Muscle layer of colon (tissue), 2 donors: ENCODE results near the gene MAP4K4.

Source experiments
- H3K27ac ChIP-seq: one replicate; pipeline ENCODE4 v1.7.0; 2013; ENCODE audit warnings: low read depth, mild to moderate bottlenecking, low read length, moderate library complexity
- H3K27me3 ChIP-seq, 2 donors: one replicate each; pipeline ENCODE4 v1.7.0; 2013; ENCODE audit warnings: low read length in 2 of 2, mild to moderate bottlenecking in 2 of 2; ENCODE audit not compliant: insufficient read depth in 2 of 2, control insufficient read depth in 1 of 2
- H3K36me3 ChIP-seq: one replicate; pipeline ENCODE4 v1.7.0; 2013; ENCODE audit warnings: mild to moderate bottlenecking, low read length; ENCODE audit not compliant: insufficient read depth
- H3K4me1 ChIP-seq: one replicate; pipeline ENCODE4 v1.7.0; 2013; ENCODE audit warnings: mild to moderate bottlenecking, low read length; ENCODE audit not compliant: insufficient read depth
- H3K4me3 ChIP-seq, 2 donors: one replicate each; pipeline ENCODE4 v1.7.0; 2013; ENCODE audit warnings: low read length in 2 of 2, low read depth in 1 of 2, mild to moderate bottlenecking in 1 of 2, moderate library complexity in 1 of 2
- H3K9ac ChIP-seq: one replicate; pipeline ENCODE4 v1.7.0; 2013; ENCODE audit warnings: low read length
- H3K9me3 ChIP-seq: one replicate; pipeline ENCODE4 v1.7.0; 2013; ENCODE audit warnings: mild to moderate bottlenecking, low read length
- donor health status: abdominal sarcoma.
- donor health status: Adenocarcinoma of cecum.

Gene MAP4K4

DNA sequence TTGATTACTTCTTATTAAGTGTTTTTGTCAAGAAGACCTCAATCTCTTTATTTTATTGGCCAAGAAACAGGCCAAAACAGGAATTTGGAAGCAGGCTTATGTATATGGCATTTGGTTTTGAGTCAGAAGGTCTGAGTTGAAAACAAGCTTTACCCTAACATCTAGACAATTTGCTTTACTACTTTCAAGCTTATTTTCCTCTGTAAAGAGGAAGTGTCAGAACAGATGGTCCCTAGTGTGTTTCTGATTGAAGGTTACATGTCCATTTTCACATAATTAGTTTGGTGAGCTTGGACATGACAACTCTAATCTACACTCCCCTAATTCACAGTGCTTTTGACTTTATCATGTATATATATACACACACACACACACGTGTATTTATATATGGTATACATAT, 19.8 kb upstream of the MAP4K4 start:
- Histone ChIP-seq H3K9me3 (no peaks in the 10 kb centered on the region), H3K27me3 (no peaks in the 10 kb centered on the region), H3K36me3 (no peaks in the 10 kb centered on the region), H3K4me1 (no peaks in the 10 kb centered on the region), H3K9ac (no peak overlapping the region), H3K27ac (no peak overlapping the region), H3K4me3 (no peak overlapping the region)

DNA sequence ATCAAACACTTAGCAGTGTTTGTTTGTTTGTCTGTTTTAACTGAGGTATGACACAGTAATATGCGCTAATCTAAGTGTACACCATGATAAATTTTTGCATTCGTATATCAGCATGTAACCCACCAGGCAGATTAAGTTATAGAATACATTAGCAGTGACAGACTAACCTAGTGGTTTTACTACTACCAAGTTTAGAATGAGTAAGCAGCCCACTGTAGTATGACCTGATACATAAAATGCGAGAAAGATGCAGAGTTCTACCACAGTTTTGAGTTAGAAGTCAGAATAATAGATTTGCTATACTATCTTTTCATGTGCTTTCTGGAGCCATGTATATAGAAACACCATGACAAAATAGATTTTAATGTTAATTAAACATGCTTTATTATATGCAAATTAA, 19.1 kb upstream of the MAP4K4 start:
- Histone ChIP-seq H3K9ac (no peak overlapping the region), H3K4me3 (no peak overlapping the region), H3K9me3 (no peaks in the 10 kb centered on the region), H3K27ac (no peak overlapping the region), H3K36me3 (no peaks in the 10 kb centered on the region), H3K27me3 (no peaks in the 10 kb centered on the region), H3K4me1 (no peaks in the 10 kb centered on the region)

DNA sequence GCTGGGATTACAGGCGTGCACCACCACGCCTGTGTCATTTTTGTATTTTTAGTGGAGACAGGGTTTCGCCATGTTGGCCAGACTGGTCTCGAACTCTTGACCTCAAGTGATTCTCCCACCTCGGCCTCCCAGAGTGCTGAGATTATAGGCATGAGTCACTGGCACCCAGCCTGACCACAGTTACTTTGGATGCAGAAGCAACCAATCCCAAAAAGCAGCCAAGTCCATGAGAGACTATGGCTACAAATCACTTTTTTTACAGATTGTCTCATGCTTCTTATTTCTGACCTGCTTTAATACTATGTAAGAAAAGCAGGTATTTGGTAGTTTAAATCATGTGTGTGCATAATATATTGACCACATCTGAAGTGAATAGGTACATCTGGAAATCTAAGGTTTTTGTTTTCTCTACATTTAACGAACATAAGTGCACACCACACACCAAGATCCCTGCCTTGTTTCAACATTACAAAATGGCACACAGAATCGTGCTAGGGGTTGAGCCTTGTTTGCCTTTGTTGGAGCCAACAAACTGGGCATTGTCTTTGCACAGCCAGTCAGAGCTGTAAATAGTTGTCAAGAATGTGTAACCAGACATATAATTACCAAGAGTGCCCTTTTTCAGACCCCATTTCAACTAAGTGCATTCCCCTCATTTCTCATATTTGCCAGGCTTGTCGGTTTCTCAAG, 18.3 kb upstream of the MAP4K4 start:
- Histone ChIP-seq H3K36me3 (no peaks in the 10 kb centered on the region), H3K4me3 (no peak overlapping the region), H3K27me3 (no peaks in the 10 kb centered on the region), H3K4me1 (no peaks in the 10 kb centered on the region), H3K27ac (no peak overlapping the region), H3K9me3 (no peaks in the 10 kb centered on the region), H3K9ac (no peak overlapping the region)

DNA sequence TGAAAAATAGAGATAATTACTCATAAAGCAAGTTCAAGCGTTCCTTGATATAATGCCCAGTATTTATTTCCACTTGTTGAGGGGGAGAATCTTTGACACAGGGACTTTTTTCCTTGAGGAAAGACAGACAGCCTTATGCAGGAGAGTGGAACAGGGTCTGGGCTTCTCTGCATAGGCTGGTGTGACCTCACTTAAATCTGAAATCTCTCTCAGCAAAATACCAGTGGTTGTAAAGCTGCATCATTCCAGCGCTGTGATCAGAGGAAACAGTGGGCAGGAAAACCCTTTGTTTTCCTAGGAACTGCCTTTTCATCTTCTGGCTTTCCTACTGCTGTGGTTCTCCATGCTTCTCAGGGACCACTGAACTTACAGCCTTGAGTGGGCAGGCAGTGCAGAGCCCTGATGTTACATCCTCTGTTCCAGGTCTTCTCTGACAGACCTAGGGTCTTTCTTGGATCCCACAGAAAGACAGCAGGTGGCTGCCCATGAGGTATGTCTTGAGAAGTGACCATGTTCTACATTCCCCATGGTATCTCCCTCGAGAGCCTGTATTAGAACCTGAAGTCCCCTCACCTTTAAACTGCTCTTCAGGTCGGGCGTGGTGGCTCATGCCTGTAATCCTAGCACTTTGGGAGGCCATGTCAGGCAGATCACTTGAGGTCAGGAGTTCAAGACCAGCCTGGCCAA, 17.6 kb upstream of the MAP4K4 start:
- Histone ChIP-seq H3K36me3 (no peaks in the 10 kb centered on the region), H3K27ac (no peak overlapping the region), H3K9ac (no peak overlapping the region), H3K9me3 (no peaks in the 10 kb centered on the region), H3K27me3 (no peaks in the 10 kb centered on the region), H3K4me3 (no peak overlapping the region), H3K4me1 (no peaks in the 10 kb centered on the region)

DNA sequence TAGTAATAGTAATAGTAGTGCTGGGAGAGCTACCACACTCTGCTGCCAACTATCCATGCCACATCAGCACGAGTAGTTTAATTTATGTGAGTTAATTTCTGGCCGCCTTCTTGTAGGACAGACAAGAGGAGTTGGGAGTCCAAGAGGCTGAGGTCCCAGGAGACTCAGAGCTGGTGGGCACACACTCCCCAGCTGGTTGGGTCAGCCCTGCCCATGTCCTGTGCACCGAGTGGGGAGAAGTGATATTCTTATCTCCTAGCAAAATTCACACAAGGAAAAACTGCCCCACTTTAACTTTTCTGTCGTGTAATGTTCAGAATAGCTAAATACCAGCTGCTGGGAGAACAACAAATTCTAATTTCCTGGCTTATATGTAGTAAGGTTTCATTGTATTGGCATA, 15.2 kb upstream of the MAP4K4 start:
- H3K27ac ChIP-seq = no peak overlapping the region
- H3K9ac ChIP-seq = no peak overlapping the region
- no peaks in the 10 kb centered on the region for H3K9me3 ChIP-seq
- no peaks in the 10 kb centered on the region for H3K27me3 ChIP-seq
- no peak overlapping the region for H3K4me3 ChIP-seq
- no peaks in the 10 kb centered on the region for H3K36me3 ChIP-seq
- no peaks in the 10 kb centered on the region for H3K4me1 ChIP-seq

DNA sequence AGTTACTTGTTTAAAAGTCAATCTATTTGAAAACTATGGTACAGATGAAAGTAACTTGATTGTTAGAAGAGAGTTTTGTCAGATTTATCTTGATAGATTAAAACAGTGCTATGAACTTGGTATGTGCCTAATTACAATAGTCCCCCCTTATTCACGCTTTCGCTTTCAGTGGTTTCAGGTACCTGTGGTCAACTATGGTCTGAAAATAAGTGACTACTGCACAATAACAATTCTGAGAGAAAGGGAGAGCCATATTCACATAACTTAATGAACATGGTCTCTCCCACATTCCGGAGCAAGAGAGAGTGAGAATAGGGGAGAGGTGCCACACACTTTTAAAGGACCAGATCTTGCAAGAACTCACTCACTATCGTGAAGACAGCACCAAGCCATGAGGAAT, 13.2 kb upstream of the MAP4K4 start:
- no peaks in the 10 kb centered on the region for H3K9me3 ChIP-seq
- no peaks in the 10 kb centered on the region for H3K27me3 ChIP-seq
- H3K9ac ChIP-seq = no peak overlapping the region
- no peaks in the 10 kb centered on the region for H3K4me1 ChIP-seq
- no peaks in the 10 kb centered on the region for H3K36me3 ChIP-seq
- no peak overlapping the region for H3K27ac ChIP-seq
- H3K4me3 ChIP-seq = no peak overlapping the region

DNA sequence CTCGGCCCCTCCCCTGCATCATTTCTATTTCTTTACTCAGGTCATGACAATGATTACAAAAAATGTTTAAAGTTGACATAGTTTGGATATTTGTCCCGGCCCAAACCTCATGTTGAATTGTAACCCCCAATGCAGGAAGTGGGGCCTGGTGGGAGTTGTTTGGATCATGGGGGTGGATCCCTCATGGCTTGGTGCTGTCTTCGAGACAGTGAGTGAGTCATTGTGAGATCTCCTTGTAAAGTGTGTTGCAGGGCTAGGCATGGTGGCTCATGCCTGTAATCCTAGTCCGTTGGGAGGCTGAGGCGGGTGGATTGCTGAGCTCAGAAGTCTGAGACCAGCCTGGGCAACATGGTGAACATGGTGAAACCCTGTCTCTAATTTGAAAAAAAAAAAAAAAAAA, 9.2 kb upstream of the MAP4K4 start:
- H3K4me1 ChIP-seq = no peaks in the 10 kb centered on the region
- H3K4me3 ChIP-seq = no peak overlapping the region
- H3K9ac ChIP-seq = no peak overlapping the region
- H3K36me3 ChIP-seq = no peaks in the 10 kb centered on the region
- no peaks in the 10 kb centered on the region for H3K9me3 ChIP-seq
- H3K27me3 ChIP-seq = no peaks in the 10 kb centered on the region
- no peak overlapping the region for H3K27ac ChIP-seq

DNA sequence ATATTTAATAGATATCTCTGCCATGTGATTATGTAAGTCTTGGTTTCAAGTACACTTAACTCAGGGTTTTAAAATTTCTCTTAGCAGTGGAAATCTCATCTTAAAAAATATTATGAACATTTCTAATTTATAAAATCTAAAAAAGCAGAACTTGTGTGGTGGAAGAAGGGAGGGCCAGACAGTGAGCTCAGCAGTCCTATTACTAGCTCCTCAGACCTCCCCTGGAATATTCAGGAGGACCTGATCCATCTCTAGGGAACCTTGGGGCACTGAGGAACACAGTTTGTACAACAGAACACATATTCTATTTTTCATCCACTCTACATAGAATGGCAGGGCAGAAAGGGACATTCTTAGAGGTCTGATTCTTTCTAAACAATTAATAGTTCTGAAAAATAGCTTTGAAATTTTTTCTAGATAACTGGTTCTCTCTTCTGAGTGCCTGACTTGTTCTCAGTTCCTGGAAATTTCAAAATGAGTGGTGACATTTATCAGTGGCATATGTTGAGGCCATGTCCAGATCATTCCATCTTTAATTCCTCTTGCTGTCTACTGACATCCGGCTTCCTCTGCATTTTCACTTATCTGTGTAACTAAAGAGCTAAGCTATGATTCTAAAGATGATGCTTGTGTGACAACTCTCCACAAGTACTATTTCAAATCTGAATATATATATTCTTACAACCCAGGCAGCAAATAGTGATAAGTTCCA, 8.2 kb upstream of the MAP4K4 start:
- Histone ChIP-seq H3K4me1 (no peaks in the 10 kb centered on the region), H3K27ac (no peak overlapping the region), H3K36me3 (no peaks in the 10 kb centered on the region), H3K9me3 (no peaks in the 10 kb centered on the region), H3K27me3 (no peaks in the 10 kb centered on the region), H3K4me3 (no peak overlapping the region), H3K9ac (no peak overlapping the region)

DNA sequence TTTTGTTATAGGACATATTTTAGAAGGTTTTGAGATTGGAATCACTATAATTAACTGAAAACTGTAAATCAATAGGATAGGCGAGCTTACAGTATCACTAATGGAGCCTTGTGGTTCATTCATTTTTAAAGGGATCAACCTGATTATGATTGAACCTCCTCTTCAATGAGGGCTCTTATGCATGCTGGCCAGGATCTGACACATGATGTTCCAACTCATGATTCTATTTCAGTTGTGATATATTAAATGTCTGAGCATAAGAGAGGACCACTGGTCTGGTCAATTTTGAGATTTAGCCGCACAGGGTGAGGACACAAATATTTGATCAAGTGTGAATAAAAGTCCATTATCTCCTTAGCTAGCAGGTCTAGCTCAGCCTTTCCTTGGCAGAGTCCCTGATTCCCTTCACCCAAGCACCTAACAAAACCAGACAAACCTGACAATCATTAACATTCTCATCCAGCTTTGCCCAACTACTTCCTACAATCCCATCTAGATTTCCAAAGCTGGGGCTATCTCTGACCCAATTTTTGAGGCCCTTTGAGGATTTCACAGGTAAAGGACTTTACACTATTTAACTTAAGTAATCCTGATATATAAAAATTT, 6.9 kb upstream of the MAP4K4 start:
- Histone ChIP-seq H3K36me3 (no peaks in the 10 kb centered on the region), H3K4me3 (no peak overlapping the region), H3K9me3 (no peaks in the 10 kb centered on the region), H3K9ac (no peak overlapping the region), H3K27ac (no peak overlapping the region), H3K27me3 (no peaks in the 10 kb centered on the region), H3K4me1 (no peaks in the 10 kb centered on the region)

DNA sequence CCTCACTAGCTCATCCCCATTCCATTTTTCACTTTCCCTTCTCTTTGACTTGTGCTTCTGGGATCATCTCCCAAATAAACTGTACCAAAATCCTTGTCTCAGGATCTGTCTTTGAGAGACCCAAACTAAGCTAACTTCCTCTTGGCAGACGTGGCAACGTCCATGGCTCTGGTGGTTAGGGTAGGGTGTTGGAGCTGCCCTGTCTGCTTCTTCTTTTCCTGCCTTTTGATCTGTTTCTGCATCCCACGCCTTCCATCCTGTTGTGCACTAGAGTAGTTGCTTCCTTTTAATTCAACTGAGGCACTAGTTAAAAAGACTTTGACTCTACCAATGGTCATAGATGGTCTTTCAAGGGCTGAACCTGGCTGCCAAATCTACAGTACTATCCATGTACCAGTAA, 5.5 kb upstream of the MAP4K4 start:
- H3K4me1 ChIP-seq = peaks cover 5% of the 10 kb centered on the region
- H3K9me3 ChIP-seq = no peaks in the 10 kb centered on the region
- no peak overlapping the region for H3K9ac ChIP-seq
- no peak overlapping the region for H3K4me3 ChIP-seq
- H3K36me3 ChIP-seq = no peaks in the 10 kb centered on the region
- H3K27me3 ChIP-seq = no peaks in the 10 kb centered on the region
- no peak overlapping the region for H3K27ac ChIP-seq

DNA sequence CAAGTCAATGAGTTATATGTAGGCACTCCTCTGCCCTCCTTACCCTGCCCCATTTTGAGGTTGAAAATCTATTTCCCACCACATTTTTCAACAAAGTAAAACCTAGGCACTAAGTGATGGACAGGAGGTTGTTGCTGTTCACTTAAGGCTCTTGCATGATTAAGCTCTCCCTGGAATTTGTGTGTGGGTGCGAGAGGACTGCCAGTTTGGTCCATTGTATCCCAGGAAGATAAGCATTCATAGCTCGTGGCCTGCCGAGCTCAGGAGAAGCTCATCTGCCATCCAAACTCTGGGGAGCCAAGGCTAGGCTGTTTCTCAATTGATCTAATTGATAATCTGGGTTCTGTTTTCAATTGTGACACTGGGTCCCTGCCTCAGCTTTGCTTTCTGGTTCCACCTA, 4.7 kb upstream of the MAP4K4 start:
- peaks cover 5% of the 10 kb centered on the region for H3K4me1 ChIP-seq
- no peak overlapping the region for H3K4me3 ChIP-seq
- H3K27me3 ChIP-seq = no peaks in the 10 kb centered on the region
- no peak overlapping the region for H3K27ac ChIP-seq
- no peaks in the 10 kb centered on the region for H3K36me3 ChIP-seq
- H3K9ac ChIP-seq = no peak overlapping the region
- H3K9me3 ChIP-seq = no peaks in the 10 kb centered on the region
